ENCODE data around the gene TBC1D16.
"Not testable (repeated sequence)": the region's sequence is repeated elsewhere in the genome, so short reads cannot be mapped to it uniquely, and the experiment has no call there.

Gene TBC1D16

DNA sequence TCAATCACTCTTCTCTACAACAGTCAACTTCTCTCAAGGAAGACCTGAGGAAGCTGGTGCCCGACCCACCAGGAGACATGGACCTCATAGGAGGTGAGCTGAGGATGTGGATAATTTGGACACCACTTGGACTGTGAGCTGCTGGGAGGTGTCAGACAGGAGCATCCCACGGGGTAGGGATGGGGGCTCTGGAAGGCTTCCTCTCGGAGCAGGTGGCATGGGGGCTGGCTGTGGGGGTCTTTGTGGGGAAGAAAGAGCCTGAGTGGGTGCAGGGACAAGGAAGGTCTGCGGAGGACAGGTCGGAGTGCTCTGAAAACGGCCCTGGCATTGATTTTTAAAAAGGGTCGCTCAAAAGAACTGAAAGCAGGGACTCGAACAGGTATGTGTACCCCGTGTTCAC, 64.0 kb downstream of the TBC1D16 start:
- DNase-seq = no peak

DNA sequence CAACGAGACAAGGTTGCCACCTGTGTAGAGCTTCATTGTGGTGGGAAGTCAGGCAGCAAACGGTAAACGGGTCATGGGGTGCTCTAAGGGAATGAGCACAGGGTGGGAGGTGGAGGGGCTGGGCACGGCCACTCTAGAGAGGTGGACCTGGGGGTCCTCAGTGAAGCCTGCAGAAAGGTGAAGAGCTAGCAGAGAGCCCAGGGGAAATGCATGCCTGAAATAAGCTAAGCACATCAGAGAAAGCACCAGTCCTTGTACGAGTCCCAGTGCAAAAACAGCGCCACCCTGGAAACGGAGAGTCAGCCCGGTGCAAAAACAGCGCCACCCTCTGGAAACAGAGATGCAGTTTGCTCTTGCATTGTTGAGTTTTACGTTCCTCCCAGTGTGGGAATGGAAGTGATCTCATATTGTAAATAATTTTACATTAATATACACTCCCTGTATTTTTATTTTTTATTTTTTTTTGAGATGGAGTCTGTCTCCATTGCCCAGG, 65.0 kb downstream of the TBC1D16 start:
- DNase-seq = peak; percentile 23

DNA sequence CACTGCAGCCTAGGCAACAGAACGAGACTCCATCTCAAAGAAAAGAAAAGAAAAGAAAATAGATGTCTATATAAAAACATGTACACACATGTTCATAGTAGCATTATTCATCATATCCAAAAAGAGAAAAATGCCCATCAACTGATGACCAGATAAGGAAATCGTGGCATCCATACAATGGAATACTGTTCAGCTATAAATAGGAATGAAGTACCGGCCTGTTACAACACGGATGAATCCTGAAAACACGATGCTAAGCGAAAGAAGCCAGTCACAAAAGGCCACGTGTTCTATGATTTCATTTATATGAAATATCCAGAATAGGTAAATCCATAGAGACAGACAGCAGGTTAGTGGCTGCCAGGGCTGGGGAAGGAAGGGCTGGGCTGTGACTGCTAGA, 65.8 kb downstream of the TBC1D16 start:
- no peak for DNase-seq

DNA sequence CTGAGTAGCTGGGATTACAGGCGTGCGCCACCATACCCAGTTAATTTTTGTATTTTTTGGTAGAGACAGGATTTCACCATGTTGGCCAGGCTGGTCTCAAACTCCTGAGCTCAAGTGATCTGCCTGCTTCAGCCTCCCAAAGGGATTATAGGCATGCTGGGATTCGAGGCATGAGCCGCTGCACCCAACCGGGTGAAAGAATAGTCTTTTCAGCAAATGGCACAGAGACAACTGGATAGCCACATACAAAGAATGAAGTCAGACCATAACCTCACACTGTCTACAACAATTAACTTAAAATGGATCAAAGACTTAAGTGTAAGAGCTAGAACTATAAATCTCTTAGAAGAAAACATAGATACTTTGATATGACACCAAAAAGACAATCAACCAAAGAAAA, 67.6 kb downstream of the TBC1D16 start:
- DNase-seq = no peak

DNA sequence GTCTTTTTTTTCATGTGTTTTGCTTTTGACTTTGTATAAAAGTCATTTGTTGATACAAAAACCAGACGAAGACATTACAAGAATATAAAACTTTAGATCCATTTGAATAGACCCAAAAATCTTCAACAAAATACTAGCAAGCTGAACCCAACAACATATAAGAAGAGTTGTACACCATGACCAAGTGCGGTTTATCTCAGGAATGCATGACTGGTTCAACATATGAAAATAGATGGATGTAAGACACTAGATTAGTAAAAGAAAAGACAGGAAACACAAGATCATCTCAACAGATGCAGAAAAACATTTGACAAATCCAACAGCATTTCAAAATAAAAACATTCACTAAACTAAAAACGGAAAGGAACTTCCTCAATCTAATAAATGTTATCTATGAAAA, 69.0 kb downstream of the TBC1D16 start:
- DNase-seq = no peak

DNA sequence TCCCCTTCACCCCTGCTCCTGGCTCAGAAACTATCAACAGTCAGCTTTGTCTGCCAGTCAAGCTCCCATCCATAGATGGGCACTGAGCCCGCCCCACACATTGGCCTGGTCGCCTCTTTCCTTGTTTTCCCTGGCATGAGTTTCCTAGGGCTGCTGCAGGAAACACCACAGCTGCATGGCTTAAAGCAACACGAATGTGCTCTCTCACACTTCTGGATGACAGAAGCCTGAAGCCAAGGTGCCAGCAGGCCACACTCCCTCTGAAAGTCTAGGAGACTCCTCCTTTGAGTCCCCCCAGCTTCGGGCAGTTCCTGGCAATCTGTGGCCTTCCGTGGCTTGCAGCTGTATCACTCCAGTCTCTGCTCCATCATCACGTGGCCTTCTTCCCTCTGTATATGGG, 69.9 kb downstream of the TBC1D16 start:
- DNase-seq = no peak

DNA sequence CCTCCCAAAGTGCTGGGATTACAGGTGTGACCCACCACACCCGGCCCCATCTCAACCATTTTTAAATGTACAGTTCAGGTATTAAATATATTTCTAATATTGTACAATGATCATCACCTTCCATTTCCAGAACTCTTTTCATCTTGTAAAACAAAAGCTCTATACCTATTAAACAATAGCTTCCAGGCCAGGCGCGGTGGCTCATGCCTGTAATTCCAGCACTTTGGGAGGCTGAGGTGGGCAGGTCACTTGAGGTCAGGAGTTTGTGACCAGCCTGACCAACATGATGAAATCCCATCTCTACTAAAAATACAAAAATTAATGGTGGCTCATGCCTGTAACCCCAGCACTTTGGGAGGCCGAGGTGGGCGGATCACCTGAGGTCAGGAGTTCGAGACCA, 73.2 kb downstream of the TBC1D16 start:
- DNase-seq = not testable (repeated sequence)

DNA sequence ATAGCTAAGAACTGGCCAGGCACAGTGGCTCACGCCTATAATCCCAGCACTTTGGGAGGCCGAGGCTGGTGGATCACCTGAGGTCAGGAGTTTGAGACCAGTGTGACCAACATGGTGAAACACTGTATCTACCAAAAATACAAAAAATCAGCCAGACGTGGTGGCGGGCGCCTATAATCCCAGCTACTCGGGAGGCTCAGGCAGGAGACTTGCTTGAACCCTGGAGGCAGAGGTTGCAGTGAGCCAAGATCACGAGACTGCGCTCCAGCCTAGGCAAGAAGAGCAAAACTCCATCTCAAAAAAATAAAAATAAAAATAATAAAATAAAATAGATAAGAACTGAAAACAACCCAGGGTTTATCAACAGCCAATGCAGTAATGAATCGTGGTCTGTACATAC, 74.1 kb downstream of the TBC1D16 start:
- DNase-seq = not testable (repeated sequence)

DNA sequence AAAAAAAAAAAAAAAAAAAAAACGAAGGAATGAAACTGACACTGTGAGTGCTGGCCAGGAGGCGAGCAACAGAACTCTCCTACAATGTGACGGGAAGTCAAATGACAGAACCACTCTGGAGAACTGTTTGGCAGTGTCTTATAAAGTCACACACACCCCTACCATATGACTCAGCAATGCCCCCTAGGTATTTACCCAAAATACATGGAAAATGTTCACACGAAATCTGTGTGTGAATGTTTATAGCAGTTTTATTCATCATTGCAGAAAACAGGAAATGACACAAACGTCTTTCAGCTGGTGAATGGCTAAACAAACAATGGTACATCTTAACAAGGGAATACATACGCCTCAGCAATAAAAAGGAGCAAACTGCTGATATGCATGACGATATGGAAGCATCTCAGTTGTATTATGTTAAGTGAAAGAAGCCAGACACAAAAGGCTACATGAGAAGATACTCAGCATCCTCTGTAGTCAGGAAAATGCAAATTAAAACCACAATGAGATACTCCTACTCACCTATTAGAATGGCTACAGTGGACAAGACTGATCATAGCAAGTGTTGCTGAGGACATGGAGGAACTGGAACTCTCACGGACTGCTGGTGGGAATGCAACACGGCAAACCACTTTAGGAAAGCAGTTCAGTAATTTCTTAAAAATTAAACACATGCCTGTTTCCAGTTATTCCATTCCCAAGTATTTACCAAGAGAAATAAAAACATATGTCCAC, 74.7 kb downstream of the TBC1D16 start:
- DNase-seq = no peak

DNA sequence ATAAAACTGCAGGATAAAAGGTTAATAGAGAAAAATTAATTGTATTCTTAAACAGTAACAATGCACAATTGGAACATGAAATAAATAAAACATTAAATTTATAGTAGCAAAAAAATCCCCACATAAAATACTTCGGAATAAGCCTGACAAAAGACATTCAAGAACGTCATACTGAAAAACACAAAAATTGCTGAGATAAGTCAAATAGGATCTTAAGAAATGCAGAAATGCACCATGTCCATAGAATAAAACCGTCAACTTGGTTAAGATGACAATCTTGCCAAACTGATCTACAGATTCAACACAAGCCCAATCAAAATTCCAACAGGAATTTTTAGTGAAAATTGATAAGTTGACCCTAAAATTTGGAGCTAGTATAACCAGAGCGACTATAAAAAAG, 76.6 kb downstream of the TBC1D16 start:
- no peak for DNase-seq

DNA sequence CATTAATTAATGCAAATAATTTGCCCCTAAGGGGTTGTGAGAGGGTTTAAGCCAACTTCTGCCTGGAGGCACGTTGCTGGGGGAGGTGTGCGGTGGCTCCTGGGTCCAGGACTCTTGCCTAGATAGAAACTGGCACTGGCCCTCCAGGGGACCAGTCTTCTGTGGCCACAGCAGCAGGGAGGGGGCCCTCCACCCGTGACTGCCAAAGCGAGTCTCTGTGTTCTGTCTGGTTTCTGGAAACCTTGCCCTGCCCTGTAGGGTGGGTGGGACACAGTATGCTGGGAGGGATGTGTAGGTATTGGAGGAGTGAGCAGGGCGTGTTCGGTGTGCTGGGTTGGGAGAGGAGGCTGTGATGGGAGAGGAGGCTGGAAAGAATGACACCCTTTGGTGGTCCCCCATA, 78.8 kb downstream of the TBC1D16 start:
- DNase-seq = no peak

DNA sequence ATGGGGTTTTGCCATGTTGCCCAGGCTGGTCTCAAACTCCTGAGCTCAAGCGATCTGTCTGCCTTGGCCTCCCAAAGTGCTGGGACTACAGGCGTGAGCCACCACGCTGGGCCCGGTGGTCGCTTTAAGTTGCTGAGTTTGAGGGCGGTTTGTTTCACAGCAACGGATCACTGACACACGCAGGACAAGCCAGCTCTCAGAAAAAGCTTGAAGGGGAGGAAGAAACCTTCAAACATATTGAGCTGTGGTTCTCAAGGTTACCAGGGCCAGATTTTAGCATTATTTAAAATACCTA, 79.3 kb downstream of the TBC1D16 start:
- not testable (repeated sequence) for DNase-seq

DNA sequence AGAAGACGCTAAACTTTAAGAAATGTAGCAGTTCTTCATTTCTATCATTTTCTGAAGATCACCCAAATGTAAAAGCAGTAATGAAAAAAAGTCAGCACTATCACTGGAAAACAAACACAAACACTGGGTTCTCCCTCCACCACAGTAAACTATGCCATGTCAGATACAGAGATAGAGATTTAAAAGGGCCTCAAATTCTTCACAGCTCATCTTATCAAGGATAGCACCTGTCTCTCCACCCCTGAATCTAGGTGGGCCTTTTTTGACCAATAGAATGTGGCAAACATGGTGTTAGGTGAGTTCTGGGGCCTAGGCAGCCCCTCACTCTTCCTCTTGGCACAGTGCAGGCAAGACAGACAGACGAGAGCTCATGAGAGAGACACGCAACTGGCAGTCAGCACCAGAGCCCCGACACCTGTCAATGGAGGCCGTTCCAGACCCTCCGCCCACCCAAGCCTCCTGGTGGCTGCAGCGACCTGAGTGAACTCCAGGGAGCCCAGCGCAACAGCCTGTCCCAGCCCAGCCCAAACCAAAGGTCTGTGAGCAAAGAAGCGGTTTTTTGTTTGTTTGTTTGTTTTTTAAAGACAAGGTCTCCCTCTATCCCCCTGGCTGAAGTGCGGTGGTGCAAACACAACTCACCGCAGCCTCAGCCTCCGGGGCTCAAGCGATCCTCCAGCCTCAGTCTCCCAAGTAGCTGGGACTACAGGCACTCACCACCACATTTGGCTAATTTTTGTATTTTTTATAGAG, 79.8 kb downstream of the TBC1D16 start:
- DNase-seq = no peak

DNA sequence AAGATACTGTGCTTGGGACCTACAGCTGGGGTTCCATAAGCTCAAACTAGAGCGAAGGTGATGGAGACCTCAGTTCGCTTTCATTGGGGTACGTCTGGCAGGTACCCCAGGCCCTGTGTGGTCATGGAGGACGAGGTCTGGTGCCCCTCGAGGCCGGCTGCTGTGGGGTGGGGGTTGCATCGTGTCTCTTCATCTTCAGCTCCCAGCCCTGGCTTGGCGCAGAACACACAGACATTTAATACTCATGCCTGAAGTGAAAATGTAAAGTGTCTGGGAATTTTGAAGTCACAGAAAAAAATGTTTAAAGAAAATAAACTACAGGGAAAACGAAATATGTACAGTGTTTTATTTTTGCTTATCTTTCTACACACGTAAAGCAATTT, 80.5 kb downstream of the TBC1D16 start:
- no peak for DNase-seq

DNA sequence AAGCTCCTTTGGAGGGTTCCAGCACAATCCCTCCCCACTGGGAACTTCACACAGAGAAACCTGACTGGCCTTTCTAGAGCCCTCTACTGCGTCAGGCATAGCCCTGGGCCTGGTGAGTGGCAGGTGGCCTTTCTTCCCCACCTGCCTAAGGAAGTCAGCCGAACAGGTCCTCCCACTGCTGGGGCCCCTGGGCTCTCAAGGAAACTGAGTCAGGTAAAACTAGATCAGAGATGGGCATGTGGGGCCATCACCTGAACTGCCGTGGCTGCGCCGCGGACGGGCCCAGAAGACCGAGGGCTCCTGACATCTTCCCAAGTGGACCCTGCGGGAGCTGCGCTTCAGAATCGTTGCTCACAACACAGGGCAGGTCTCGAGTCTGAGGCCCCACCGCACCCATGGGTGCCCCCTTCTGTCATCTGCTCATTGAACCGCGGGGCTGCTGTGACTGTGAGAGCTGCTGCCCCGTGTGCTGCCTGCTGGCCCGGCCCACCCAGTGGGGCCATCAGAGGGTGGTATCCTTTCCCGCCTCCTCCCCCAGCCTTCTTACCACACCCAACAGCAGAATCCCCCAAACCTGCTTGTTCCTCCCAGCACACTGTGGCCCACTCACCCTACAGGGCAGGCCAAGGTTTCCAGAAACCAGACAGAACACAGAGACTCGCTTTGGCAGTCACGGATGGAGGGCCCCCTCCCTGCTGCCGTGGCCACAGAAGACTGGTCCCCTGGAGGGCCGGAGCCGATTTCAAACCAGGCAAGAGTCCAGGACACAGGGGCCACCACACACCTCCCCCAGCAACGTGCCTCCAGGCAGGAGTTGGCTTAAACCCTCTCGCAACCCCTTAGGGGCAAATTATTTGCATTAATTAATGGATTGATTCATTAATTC, 81.1 kb downstream of the TBC1D16 start:
- no peak for DNase-seq

DNA sequence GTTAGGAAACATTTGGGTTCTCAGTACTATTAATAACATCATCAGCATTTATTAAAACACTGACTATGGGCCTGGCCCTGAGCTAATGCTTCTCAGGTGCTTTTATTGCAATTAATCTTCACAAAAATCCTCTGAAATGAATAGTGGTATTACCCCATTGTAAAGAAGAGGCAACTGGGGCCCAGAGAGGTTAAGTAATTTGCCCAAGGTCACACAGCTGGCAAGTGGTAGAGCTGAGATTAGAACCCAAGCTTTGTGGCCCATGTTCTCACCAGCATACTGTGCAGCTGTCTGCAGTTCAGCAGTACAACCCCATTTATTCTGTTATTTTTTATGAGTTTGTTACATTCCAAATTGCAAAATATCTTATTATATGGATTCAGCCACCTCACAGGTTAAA, 82.3 kb downstream of the TBC1D16 start:
- no peak for DNase-seq

DNA sequence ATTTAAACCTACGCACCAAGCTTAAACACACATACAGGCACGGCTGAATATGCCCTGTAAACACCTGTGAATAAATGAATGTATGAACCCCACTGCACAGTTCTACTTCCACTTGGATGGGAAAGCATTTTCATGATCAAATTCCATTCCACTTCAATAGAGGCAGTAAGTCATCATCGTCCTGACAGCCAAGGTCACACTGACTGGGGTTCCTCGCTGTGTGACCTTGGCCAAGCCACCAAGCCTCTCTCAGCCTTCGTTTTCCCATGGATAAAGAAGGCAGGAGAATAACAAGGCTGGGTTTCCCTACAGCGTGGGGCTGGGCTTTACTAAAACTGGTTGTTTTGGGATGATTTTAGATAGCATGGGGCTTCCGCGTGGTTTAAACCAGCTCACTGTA, 82.8 kb downstream of the TBC1D16 start:
- DNase-seq = no peak

DNA sequence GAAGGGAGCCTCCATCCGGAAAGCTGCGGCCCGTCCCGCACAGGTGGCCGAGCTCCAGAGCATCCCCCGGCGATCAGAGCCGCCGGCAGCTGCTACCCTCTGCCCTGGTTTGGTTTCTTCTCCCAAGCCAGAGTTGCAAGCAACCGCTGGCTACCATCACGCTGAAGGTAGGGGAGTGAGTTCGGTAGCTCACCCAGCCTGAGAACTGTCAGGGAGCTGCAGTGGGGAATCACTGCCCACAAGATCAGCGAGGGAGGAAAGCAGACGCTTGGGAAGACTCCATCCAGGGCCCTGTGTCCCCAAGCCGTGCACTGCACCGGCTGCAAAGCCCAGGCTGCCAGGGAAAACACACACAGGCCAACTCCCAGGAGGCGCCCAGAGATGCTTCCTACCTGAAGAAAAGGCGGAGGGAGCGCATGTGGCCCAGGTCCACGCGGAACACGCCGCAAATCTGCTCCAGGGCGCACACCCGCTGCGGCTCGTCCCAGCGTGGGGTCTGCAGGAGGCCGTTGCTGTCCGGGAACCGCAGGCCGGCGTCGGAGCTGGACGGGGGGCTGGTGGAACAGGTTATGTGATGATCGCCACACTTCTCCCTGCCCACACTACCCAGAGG, 83.3 kb downstream of the TBC1D16 start:
- no peak for DNase-seq

DNA sequence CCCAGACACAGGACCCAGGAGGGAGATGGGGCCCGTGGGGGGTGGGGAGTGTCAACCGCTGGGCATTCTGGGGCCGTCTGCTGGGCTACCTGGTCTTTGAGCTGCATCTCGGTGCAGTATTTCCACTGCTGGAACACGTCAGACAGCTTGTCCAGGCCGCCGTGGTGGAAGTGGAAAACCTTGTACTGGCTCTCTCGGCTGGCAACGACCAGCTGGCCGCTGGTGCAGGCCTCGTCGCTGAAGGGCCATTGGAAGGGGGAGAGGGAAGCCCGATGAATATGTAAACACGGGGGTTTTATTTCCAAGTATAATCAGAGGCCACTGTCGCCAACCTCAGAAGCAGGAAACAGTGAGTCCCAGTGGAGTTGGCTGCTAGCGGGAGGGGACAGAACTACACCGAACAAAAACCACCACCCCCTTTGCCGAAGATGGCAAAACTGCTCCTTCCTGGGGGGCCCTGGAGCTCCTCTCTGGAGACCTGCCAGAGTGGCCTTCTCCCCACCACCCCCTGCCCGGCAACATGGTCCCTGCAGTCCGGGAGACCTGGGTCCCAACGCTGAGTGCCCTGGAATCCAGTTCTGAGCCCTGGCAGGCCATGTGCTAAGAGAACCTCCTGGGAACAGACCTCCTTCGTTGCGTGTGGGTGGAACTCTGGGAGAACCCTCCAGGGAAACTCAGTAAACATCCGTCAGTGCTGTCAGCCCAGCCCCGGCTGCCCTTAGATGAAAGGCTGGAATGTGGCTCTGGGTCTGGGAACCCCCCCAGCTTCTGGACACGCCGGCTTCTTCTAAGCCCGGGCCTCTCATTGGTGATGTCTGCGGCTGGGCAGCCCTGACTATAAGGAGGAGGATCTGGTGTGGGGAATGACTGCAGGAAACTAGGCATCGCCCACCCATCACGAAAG, 84.1 kb downstream of the TBC1D16 start:
- DNase-seq = no peak

DNA sequence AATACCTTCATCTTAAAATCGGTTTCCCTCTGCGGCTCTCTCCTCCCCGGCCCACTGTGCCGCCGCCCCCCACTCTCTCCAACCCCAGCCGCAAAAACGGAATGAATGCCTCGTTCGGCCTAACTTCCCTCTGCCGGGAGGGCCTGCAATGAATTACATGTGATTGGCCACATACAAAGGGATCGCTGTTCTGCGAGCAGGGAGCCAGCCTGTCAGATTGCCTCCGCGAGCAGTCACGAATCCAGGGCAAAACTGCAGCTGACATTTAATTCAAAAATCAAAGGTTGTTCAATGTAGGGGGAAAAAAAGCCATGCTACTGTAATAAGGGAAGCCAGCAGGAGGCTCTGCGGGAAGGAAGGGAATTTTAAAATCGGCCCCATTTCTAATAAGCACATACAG, 84.9 kb downstream of the TBC1D16 start:
- DNase-seq = no peak

DNA sequence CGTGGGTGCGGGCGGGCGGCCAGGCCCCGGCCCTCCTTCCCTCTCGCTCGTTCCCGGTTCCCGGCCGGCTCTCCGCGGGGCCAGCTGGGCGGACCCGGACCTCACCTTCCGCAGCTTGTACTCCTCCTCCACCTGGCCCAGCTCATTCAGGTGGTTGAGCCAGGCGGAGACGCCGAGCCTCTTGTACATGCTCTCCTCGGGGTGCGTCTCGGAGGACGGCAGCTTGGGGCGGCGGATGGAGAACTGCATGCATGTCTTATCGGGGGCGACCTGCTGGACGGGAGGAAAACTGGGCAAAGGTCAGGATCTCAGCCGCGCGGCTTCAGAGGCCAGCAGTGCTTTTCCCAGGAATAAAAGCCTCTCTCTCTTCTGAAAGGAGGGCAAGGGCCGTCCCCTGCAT, 85.4 kb downstream of the TBC1D16 start:
- DNase-seq = no peak

DNA sequence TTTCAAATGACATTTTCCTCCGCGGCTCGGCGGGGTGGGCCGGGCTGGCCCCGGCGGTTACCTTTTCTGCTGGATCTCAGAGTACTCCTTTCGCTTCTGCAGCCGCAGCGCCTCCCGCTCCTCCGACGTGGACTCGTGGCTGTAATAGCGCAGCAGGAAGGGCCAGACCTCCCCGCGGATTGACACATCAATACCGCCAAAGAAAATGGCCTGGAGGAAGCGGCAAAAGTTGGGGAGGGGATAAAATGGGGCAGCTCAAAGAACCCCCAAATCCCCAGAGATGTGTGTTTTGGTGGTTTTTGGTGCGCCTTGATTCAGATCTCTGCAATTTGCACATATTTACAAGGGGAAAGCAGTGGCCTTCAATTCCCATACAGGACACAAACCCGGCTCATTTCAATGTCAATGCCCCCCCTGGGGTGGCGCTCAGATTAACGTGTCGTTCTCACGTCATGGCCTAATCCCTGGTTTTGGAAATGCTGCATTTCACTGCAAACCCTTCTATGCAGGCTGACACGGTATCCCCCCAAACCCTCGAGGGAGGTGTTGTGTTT, 85.9 kb downstream of the TBC1D16 start:
- no peak for DNase-seq
